WERI-Rb-1 (cell line): ENCODE results near the gene PLA2G15.
"Not testable (repeated sequence)": the region's sequence is repeated elsewhere in the genome, so short reads cannot be mapped to it uniquely, and the experiment has no call there.

Experiments
- DNase-seq: peaks from one replicate; pipeline ENCODE4 v3.0.0-alpha.2; 2020
- H3K27ac ChIP-seq: fragments of 250-450 bp; sonication (Bioruptor Pico); 2 replicates; pipeline ENCODE4 v1.5.1; 2020; ENCODE audit warnings: mild to moderate bottlenecking, moderate library complexity
- H3K27me3 ChIP-seq: fragments of 250-450 bp; sonication (Bioruptor Pico); 2 replicates; pipeline ENCODE4 v1.5.1; 2021; ENCODE audit warnings: mild to moderate bottlenecking, low read depth, moderate library complexity; ENCODE audit not compliant: insufficient read depth, severe bottlenecking
- H3K36me3 ChIP-seq: fragments of 250-450 bp; sonication (Bioruptor Pico); 2 replicates; pipeline ENCODE4 v1.5.1; 2020; ENCODE audit warnings: mild to moderate bottlenecking, moderate library complexity
- H3K4me3 ChIP-seq: 2 replicates; pipeline ENCODE4 v1.5.1; 2011; ENCODE audit warnings: low read depth, mild to moderate bottlenecking, control low read depth, low read length
- H3K9me3 ChIP-seq: fragments of 250-450 bp; sonication (Bioruptor Pico); 2 replicates; pipeline ENCODE4 v1.5.1; 2021; ENCODE audit warnings: mild to moderate bottlenecking, moderate library complexity; ENCODE audit not compliant: severe bottlenecking
- CTCF ChIP-seq: IDR thresholded peaks from 2 replicates; pipeline ENCODE4 v1.5.1; 2011; ENCODE audit warnings: low read depth, mild to moderate bottlenecking, control low read depth, inconsistent platforms, low read length

PLA2G15 gene

GRCh38 chr16:68284847-68285246, 39.7 kb downstream of the PLA2G15 start:
- Histone ChIP-seq H3K9me3 (no peaks in the 10 kb centered on the region), H3K27me3 (no peaks in the 10 kb centered on the region), H3K36me3 (peaks cover 27% of the 10 kb centered on the region), H3K27ac (no peak overlapping the region), H3K4me3 (no peak overlapping the region)
- no peak for TF ChIP-seq CTCF
- DNase-seq, result no peak

- no peak for DNase-seq
- peaks cover 30% of the 10 kb centered on the region for H3K36me3 ChIP-seq
- no peak overlapping the region for H3K27ac ChIP-seq
- TF ChIP-seq CTCF, result no peak
- no peaks in the 10 kb centered on the region for H3K27me3 ChIP-seq
- no peak overlapping the region for H3K4me3 ChIP-seq
- H3K9me3 ChIP-seq, result no peaks in the 10 kb centered on the region
Observed at GRCh38 chr16:68285683-68286082, 40.5 kb downstream of the PLA2G15 start.

- Histone ChIP-seq H3K27ac (no peak overlapping the region), H3K9me3 (no peaks in the 10 kb centered on the region), H3K36me3 (peaks cover 33% of the 10 kb centered on the region), H3K4me3 (no peak overlapping the region), H3K27me3 (no peaks in the 10 kb centered on the region)
- no peak for TF ChIP-seq CTCF
- no peak for DNase-seq
Observed at GRCh38 chr16:68286153-68287074, 41.2 kb downstream of the PLA2G15 start.

- H3K27ac ChIP-seq, result no peak overlapping the region
- peaks cover 44% of the 10 kb centered on the region for H3K36me3 ChIP-seq
- H3K27me3 ChIP-seq, result no peaks in the 10 kb centered on the region
- DNase-seq, result no peak
- H3K4me3 ChIP-seq, result no peak overlapping the region
- TF ChIP-seq CTCF, result no peak
- no peaks in the 10 kb centered on the region for H3K9me3 ChIP-seq
Observed at GRCh38 chr16:68287276-68288251, 42.4 kb downstream of the PLA2G15 start.

GRCh38 chr16:68288252-68288650, 43.1 kb downstream of the PLA2G15 start:
- Histone ChIP-seq H3K27me3 (no peaks in the 10 kb centered on the region), H3K27ac (no peak overlapping the region), H3K4me3 (no peak overlapping the region), H3K36me3 (peaks cover 45% of the 10 kb centered on the region), H3K9me3 (no peaks in the 10 kb centered on the region)
- no peak for DNase-seq
- TF ChIP-seq CTCF, result no peak

- not testable (repeated sequence) for H3K9me3 ChIP-seq, H3K4me3 ChIP-seq, H3K27ac ChIP-seq, DNase-seq, H3K27me3 ChIP-seq
- peaks cover 51% of the 10 kb centered on the region for H3K36me3 ChIP-seq
Observed at GRCh38 chr16:68288796-68289195, 43.6 kb downstream of the PLA2G15 start.
